Astrocyte of the spinal cord (primary cell): Measurements from ENCODE around the gene FBXL16.
"Not testable (repeated sequence)": the region's sequence is repeated elsewhere in the genome, so short reads cannot be mapped to it uniquely, and the experiment has no call there.

Source experiments
- DNase-seq: peaks from one replicate; pipeline ENCODE4 v3.0.0; 2011; ENCODE audit warnings: low read depth, low spot score
- H3K4me3 ChIP-seq: 2 replicates; pipeline ENCODE4 v1.5.1; 2011; ENCODE audit warnings: low read depth, mild to moderate bottlenecking, low read length, moderate library complexity
- in situ Hi-C: cut with HindIII; loops from 2 replicates; pipeline ENCODE4 v1.10.0; 2017; ENCODE audit warnings: low sequenced_read_pairs
- TF ChIP-seq, protein P1 (sequence below): IDR thresholded peaks from 2 replicates; pipeline ENCODE4 v1.5.1; 2012; ENCODE audit warnings: low read depth, mild to moderate bottlenecking, low read length, inconsistent platforms

FBXL16 gene, protein sequence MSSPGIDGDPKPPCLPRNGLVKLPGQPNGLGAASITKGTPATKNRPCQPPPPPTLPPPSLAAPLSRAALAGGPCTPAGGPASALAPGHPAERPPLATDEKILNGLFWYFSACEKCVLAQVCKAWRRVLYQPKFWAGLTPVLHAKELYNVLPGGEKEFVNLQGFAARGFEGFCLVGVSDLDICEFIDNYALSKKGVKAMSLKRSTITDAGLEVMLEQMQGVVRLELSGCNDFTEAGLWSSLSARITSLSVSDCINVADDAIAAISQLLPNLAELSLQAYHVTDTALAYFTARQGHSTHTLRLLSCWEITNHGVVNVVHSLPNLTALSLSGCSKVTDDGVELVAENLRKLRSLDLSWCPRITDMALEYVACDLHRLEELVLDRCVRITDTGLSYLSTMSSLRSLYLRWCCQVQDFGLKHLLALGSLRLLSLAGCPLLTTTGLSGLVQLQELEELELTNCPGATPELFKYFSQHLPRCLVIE

DNA sequence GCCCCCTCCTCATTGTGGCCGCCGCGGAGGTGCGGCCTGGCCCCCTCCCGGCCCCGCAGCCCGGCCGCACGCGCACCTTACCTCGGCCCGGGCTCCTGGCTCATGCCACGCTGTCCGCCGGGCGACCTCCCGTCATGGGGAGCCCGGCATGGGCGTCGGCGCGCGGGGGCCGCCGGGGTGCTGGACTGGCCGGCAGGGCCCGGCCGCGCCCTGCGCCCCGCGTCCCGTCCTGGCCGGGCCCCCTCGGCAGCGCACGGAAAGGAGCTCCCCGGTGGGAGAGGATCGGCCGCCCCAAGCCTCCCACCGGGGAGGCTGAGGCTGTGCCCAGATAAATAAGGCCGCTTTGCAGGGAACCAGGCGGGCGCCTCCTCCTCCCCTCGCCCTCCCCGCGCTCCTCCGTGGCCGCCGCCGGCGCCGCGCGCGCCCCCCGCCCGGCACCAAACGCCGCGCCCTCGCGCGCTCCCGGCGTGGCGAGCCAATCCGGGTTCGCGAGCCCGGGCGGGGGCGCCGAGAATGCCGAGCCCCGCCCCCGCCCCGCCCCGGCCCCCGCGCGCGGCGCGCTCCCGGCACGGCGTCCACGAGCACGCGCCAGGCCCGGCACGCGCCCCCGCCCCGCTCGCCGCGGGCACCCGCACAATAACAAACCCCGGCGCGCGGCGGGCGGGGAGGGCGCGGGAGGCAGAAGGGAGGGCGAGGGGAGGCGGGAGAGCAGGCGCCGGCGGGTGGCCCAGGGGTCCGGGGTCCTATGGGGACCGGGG lies at the start of gene FBXL16:
Gene FBXL16, minus strand, starts transcription at position 371 of the 758 bp plus-strand sequence. CDS start 8,396 bp downstream, outside the sequence.
- in situ Hi-C loops: no loop called here
- H3K4me3 ChIP-seq: no peak within 1 kb of the TSS
- TF ChIP-seq, protein P1, sequence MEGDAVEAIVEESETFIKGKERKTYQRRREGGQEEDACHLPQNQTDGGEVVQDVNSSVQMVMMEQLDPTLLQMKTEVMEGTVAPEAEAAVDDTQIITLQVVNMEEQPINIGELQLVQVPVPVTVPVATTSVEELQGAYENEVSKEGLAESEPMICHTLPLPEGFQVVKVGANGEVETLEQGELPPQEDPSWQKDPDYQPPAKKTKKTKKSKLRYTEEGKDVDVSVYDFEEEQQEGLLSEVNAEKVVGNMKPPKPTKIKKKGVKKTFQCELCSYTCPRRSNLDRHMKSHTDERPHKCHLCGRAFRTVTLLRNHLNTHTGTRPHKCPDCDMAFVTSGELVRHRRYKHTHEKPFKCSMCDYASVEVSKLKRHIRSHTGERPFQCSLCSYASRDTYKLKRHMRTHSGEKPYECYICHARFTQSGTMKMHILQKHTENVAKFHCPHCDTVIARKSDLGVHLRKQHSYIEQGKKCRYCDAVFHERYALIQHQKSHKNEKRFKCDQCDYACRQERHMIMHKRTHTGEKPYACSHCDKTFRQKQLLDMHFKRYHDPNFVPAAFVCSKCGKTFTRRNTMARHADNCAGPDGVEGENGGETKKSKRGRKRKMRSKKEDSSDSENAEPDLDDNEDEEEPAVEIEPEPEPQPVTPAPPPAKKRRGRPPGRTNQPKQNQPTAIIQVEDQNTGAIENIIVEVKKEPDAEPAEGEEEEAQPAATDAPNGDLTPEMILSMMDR: no peak
- DNase-seq: no peak

DNA sequence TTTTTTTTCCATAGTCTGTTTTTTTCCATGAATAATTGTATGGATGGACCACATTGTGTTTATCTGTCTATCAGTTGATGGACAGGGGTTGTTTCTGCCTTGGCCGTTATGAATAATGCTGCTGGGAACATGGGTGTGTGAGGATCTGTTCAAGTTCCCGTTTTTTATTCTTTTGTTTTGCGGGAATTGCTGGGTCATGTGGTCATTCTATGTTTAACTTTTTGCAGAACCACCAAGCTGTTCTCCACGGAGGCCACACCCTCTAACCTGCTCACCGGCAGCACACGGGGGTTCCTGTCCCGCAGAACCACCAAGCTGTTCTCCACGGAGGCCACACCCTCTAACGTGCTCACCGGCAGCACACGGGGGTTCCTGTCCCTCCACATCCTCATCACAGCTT lies 49.1 kb upstream of the FBXL16 start:
- no peak overlapping the region for H3K4me3 ChIP-seq
- no peak for DNase-seq
- in situ Hi-C loops: no loop called here
- TF ChIP-seq, protein P1: no peak

DNA sequence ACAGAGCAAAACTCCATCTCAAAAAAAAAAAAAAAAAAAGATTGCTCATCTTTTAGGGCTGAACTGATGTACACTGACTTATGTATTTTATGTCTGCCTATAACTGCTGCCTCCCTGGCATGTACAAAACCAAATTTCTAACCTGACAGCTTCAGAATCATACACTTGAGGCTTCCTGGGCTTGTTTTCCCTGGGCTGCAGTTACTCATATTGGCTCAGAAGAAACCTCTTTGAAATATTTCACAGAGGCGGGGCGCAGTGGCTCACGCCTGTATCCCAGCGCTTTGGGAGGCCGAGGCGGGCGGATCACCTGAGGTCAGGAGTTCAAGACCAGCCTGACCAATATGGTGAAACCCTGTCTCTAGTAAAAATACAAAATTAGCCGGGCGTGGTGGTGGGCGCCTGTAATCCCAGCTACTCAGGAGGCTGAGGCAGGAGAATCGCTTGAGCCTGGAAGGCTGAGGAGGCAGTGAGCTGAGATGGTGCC lies 48.6 kb upstream of the FBXL16 start:
- H3K4me3 ChIP-seq, DNase-seq, in situ Hi-C loops: not testable (repeated sequence)

DNA sequence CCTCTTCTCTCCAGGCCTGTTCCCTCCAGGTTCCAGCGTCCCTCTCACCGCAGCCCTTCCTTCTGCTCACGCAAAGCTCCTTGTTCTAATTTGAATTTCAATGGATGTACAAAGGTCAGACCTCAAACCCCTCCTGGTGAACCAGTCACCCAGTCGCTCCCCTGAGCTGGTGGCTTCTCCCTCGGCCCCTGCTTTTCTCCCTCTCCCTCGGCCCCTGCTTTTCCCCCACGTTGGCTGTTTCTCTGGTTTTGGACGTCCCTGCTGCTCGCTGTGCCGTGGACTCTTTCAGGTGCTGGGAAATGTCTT lies 46.4 kb upstream of the FBXL16 start:
- TF ChIP-seq, protein P1: no peak
- no peak overlapping the region for H3K4me3 ChIP-seq
- in situ Hi-C loops: no loop called here
- no peak for DNase-seq

DNA sequence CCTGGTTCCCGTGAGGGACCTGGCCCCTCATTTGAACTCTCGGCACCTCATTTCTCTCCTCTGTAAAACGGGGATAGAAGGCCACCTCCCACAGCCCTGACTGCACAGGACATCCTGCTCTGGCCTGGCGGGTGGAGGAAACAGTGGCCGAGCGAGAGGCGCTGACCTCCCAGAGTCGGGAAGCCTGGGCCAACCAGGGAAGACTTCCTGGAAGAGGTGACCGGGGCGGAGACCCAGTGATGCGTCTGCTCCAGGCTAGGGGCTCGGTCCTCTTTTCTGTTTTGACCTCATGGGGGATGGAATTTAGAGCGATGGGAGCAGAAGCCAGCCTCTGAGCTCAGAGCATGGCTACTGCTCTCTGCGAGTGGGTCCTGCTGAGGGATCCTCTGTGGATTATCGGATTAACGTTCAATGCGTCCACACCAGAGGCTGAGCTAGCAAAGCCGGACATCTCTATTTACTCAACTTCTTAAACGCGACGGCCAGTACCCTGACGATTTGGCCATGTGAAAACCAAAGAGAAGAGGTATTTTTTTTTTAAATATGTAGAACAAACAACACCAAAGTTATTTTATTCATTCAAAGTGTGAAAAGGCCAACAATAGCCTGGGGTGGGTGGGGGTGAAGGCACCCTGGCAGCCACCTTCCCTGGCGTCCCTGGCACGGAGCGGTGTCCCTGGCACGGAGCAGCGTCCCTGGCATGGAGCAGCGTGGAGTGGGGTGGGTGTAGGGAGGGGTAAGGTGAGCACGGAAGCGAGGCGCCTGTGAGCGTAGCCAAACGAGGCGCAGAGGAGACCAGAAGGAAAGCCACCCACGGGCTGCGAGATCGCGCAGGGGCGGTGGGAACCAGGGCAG lies 45.8 kb upstream of the FBXL16 start:
- in situ Hi-C loops: no loop called here
- TF ChIP-seq, protein P1: no peak
- H3K4me3 ChIP-seq: no peak overlapping the region
- DNase-seq: no peak

DNA sequence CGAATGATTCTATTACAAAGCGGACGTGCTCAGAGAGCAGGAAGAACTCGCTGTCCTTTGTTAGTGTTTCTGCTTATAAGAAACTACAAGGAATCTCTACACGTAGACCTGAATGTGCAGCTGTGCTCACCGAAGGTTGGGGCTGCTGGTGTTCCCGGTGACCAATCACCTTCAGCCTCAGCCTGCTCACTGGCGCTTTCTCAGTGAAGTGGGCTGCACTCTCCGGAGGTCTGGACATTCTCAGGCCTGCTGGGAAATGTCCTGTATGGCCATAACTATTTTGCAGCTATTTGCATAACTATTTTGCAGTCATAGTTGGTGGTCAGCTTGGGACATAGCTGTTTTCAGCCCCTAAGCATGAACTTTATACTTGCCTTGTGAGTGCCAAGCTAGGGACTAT lies 44.9 kb upstream of the FBXL16 start:
- no peak for DNase-seq
- in situ Hi-C loops: no loop called here
- H3K4me3 ChIP-seq: no peak overlapping the region
- TF ChIP-seq, protein P1: no peak
